ENCODE measurements around the gene FGF12. TPM values are rescaled to one million over a fixed set of nuclear protein-coding genes. Genes with fewer than 3 reads are reported as not detected.

Gene FGF12
- polyA plus RNA-seq, 3 donors, result not detected

DNA sequence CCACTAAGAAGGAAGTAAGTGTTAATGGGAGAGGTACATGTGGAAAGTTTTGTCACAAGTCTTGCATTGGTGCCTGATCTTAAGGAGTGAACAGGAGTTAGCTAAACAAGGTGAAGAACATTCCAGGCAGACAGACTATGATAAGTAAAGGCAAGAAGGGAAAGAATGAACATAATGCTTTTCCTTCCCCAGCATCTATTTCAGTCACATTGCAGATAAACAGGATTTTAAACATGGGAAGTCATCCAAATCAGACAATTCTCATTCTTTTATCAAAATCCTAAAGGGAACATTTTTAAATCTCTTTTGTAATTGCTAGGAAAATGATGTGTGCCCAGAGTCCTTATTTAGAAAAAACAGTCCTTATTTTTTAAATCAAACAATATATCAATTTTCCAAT, 424.6 kb downstream of the FGF12 start:
- Mint-ChIP-seq H3K36me3 (no peaks in the 10 kb centered on the region), H3K27ac (no peak overlapping the region), H3K4me3 (no peak overlapping the region), H3K4me1 (no peaks in the 10 kb centered on the region), H3K27me3 (ENCODE audit: low read depth in 3 of 3) (peaks cover 0 to 2% (median 0%) of the 10 kb centered on the region in 3 donors), H3K9me3 (peaks cover 0 to 4% (median 1%) of the 10 kb centered on the region in 7 donors)
- TF ChIP-seq, protein P1, sequence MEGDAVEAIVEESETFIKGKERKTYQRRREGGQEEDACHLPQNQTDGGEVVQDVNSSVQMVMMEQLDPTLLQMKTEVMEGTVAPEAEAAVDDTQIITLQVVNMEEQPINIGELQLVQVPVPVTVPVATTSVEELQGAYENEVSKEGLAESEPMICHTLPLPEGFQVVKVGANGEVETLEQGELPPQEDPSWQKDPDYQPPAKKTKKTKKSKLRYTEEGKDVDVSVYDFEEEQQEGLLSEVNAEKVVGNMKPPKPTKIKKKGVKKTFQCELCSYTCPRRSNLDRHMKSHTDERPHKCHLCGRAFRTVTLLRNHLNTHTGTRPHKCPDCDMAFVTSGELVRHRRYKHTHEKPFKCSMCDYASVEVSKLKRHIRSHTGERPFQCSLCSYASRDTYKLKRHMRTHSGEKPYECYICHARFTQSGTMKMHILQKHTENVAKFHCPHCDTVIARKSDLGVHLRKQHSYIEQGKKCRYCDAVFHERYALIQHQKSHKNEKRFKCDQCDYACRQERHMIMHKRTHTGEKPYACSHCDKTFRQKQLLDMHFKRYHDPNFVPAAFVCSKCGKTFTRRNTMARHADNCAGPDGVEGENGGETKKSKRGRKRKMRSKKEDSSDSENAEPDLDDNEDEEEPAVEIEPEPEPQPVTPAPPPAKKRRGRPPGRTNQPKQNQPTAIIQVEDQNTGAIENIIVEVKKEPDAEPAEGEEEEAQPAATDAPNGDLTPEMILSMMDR (IDR thresholded peaks at IDR 0.05), result no peak
- Histone ChIP-seq H3K4me3 (replicated peaks in 1 of 3; ENCODE audit: low read depth in 2 of 3, low read length in 3 of 3) (no peak overlapping the region), H3K27me3 (ENCODE audit: control insufficient read depth in 2 of 2, insufficient read depth in 2 of 2, low read length in 2 of 2) (no peaks in the 10 kb centered on the region), H3K4me1 (ENCODE audit: control insufficient read depth in 1 of 2, insufficient read depth in 2 of 2, low read length in 2 of 2) (no peaks in the 10 kb centered on the region), H3K79me2 (ENCODE audit: insufficient read depth, low read length) (no peaks in the 10 kb centered on the region), H3K36me3 (replicated peaks in 1 of 2; ENCODE audit: control insufficient read depth in 1 of 2, insufficient read depth in 2 of 2, low read length in 2 of 2) (no peaks in the 10 kb centered on the region), H3K9ac (ENCODE audit: insufficient read depth, low read length, poor library complexity, severe bottlenecking) (no peak overlapping the region), H3K27ac (ENCODE audit: low read depth in 1 of 2, low read length in 2 of 2) (no peak overlapping the region), H3K9me3 (replicated peaks in 1 of 2; ENCODE audit: control insufficient read depth in 1 of 2, insufficient read depth in 1 of 2, low read length in 2 of 2) (peaks cover 0 to 5% of the 10 kb centered on the region in 2 donors), H3K4me2 (replicated peaks; ENCODE audit: extremely low read depth, low read length, poor library complexity, severe bottlenecking) (no peak overlapping the region), H2AFZ (ENCODE audit: insufficient read depth, low read depth, low read length, poor library complexity, severe bottlenecking) (no peak overlapping the region), H4K20me1 (ENCODE audit: insufficient read depth, low read length) (no peaks in the 10 kb centered on the region)
- no peak for DNase-seq
- intact Hi-C loops (cut with micrococcal nuclease), result no loop called here

DNA sequence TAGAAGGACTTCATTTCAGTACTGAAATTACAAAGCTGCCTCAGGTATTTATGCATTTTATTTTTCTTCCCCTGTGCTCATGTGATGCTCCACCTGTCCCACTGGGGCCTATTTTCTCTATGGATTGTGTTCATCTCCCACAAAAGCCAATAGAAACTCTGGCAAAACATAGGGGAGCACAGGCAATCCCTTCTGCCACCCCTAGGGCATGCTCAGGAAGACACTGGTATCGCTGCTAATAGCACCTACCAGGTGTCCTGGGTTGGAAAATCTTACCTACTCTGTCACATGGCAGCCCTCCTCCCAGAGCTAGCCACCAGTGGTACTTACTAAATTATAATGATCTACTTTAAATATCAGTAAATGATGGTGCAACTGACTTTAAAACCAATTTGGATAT, 427.4 kb downstream of the FGF12 start:
- Mint-ChIP-seq H3K36me3 (no peaks in the 10 kb centered on the region), H3K4me3 (no peak overlapping the region), H3K27ac (no peak overlapping the region), H3K27me3 (ENCODE audit: low read depth in 3 of 3) (no peaks in the 10 kb centered on the region), H3K9me3 (peaks cover 0 to 7% (median 1%) of the 10 kb centered on the region in 7 donors), H3K4me1 (no peaks in the 10 kb centered on the region)
- TF ChIP-seq, protein P1 (IDR thresholded peaks at IDR 0.05), result no peak
- Histone ChIP-seq H3K4me1 (ENCODE audit: control insufficient read depth in 1 of 2, insufficient read depth in 2 of 2, low read length in 2 of 2) (no peaks in the 10 kb centered on the region), H4K20me1 (ENCODE audit: insufficient read depth, low read length) (no peaks in the 10 kb centered on the region), H3K9me3 (replicated peaks in 1 of 2; ENCODE audit: control insufficient read depth in 1 of 2, insufficient read depth in 1 of 2, low read length in 2 of 2) (peaks cover 0 to 5% of the 10 kb centered on the region in 2 donors), H2AFZ (ENCODE audit: insufficient read depth, low read depth, low read length, poor library complexity, severe bottlenecking) (no peak overlapping the region), H3K27me3 (ENCODE audit: control insufficient read depth in 2 of 2, insufficient read depth in 2 of 2, low read length in 2 of 2) (no peaks in the 10 kb centered on the region), H3K4me3 (replicated peaks in 1 of 3; ENCODE audit: low read depth in 2 of 3, low read length in 3 of 3) (no peak overlapping the region), H3K9ac (ENCODE audit: insufficient read depth, low read length, poor library complexity, severe bottlenecking) (no peak overlapping the region), H3K79me2 (ENCODE audit: insufficient read depth, low read length) (no peaks in the 10 kb centered on the region), H3K36me3 (replicated peaks in 1 of 2; ENCODE audit: control insufficient read depth in 1 of 2, insufficient read depth in 2 of 2, low read length in 2 of 2) (no peaks in the 10 kb centered on the region), H3K4me2 (replicated peaks; ENCODE audit: extremely low read depth, low read length, poor library complexity, severe bottlenecking) (no peak overlapping the region), H3K27ac (ENCODE audit: low read depth in 1 of 2, low read length in 2 of 2) (no peak overlapping the region)
- intact Hi-C loops (cut with micrococcal nuclease), result no loop called here
- WGBS (ENCODE audit: insufficient coverage), result no CpG with 5 or more reads among the region's 1 CpG
- no peak for DNase-seq

Measured in CD14-positive monocyte (primary cell).